Lung (tissue), 12 donors: ENCODE measurements around the gene SNTG2. TPM values are rescaled to one million over a fixed set of nuclear protein-coding genes. Genes with fewer than 3 reads are reported as not detected.

ENCODE experiments used
- ATAC-seq: fragments of 200-7000 bp; cut with Tn5 transposase; one replicate; pipeline ENCODE4 v1.9.1; 2020; ENCODE audit warnings: moderate number of reproducible peaks; ENCODE audit not compliant: insufficient read depth, low FRiP score
- DNase-seq, 3 donors: peaks; one replicate each; pipeline ENCODE4 v3.0.0-alpha.2; 2013 to 2017
- H3K27ac ChIP-seq, 2 donors: one replicate each; pipeline ENCODE4 v1.5.1; 2013; ENCODE audit warnings: mild to moderate bottlenecking in 2 of 2, moderate library complexity in 2 of 2, control low read depth in 1 of 2, inconsistent platforms in 1 of 2, low read depth in 1 of 2, low read length in 1 of 2
- H3K27me3 ChIP-seq, 3 donors: one replicate each; pipeline ENCODE4 v1.5.1; 2013; ENCODE audit warnings: low read length in 2 of 3; ENCODE audit not compliant: control insufficient read depth in 3 of 3, insufficient read depth in 3 of 3
- H3K36me3 ChIP-seq, 4 donors: one replicate each; pipeline ENCODE4 v1.5.1; 2013; ENCODE audit warnings: low read length in 4 of 4, mild to moderate bottlenecking in 1 of 4, moderate library complexity in 1 of 4; ENCODE audit not compliant: control insufficient read depth in 4 of 4, insufficient read depth in 4 of 4
- H3K4me1 ChIP-seq, 5 donors: one replicate each; pipeline ENCODE4 v1.5.1; 2013; ENCODE audit warnings: low read length in 5 of 5, mild to moderate bottlenecking in 2 of 5, moderate library complexity in 1 of 5; ENCODE audit not compliant: control insufficient read depth in 5 of 5, insufficient read depth in 5 of 5
- H3K4me3 ChIP-seq: one replicate; pipeline ENCODE4 v1.5.1; 2013; ENCODE audit warnings: mild to moderate bottlenecking, control low read depth, moderate library complexity
- H3K9ac ChIP-seq, 2 donors: one replicate each; pipeline ENCODE4 v1.5.1; 2013; ENCODE audit warnings: low read length in 2 of 2, control low read depth in 1 of 2; ENCODE audit not compliant: insufficient read depth in 1 of 2
- H3K9me3 ChIP-seq, 4 donors: one replicate each; pipeline ENCODE4 v1.5.1; 2013; ENCODE audit warnings: low read length in 3 of 4, mild to moderate bottlenecking in 1 of 4, moderate library complexity in 1 of 4; ENCODE audit not compliant: control insufficient read depth in 4 of 4, insufficient read depth in 3 of 4
- CTCF ChIP-seq: IDR thresholded peaks from 2 replicates; pipeline ENCODE4 v1.5.1; 2012; ENCODE audit warnings: mild to moderate bottlenecking; ENCODE audit errors: control extremely low read depth, extremely low read depth
- WGBS, 2 donors: extraction: QIAGEN DNeasy Blood & Tissue Kit; methylation state at CpG; one replicate each; pipeline ENCODE4 v1.1.7; 2013; 5-methylcytosine and 5-hydroxymethylcytosine counted together
- polyA plus RNA-seq, 2 donors: library from polyadenylated mRNA; stranded (reverse); fragments of 200-250 nt; gene quantifications; one replicate each; pipeline ENCODE4 v1.2.1, GENCODE V29; 2013
- total RNA-seq, 2 donors: library from RNA; depleted of rRNA in 1 of 2; stranded (reverse); fragments of >200 nt in 1 of 2; gene quantifications; one replicate each; pipeline ENCODE4 v1.2.1, GENCODE V29; 2014 to 2021
- donor health status: control.
- donor health status: control.
- donor health status: Bipolar disorder and iron deficiency.
- donor health status: healthy.
- donor health status: DM: yes; HTN: yes; CAD: no.

SNTG2 gene
- total and polyA plus RNA-seq, 4 donors: 0.31 to 1.8 (median 1.2) TPM

- no peak for ATAC-seq
- H3K9ac ChIP-seq: no peak overlapping the region
- peak overlapping the region; percentile 22 to 27 for H3K27ac ChIP-seq
- H3K36me3 ChIP-seq: no peaks in the 10 kb centered on the region
- TF ChIP-seq CTCF: no peak
- peaks cover 0 to 7% (median 0%) of the 10 kb centered on the region in 4 donors for H3K9me3 ChIP-seq
- WGBS, 2 donors: 34 to 48% methylated on average over 12 of the region's 12 CpGs
- no peaks in the 10 kb centered on the region for H3K27me3 ChIP-seq
- DNase-seq: peak; percentile 12 to 56 (median 26)
- no peak overlapping the region for H3K4me3 ChIP-seq
- peaks cover 0 to 6% (median 0%) of the 10 kb centered on the region in 5 donors for H3K4me1 ChIP-seq
Measured at GRCh38 chr2:1162768-1163584, 212.3 kb downstream of the SNTG2 start.

GRCh38 chr2:1166976-1167375 is 216.3 kb downstream of the SNTG2 start:
- no peak for TF ChIP-seq CTCF
- no peak for ATAC-seq
- Histone ChIP-seq H3K36me3 (no peaks in the 10 kb centered on the region), H3K27me3 (no peaks in the 10 kb centered on the region), H3K9ac (no peak overlapping the region), H3K4me3 (no peak overlapping the region), H3K4me1 (peaks cover 0 to 14% (median 0%) of the 10 kb centered on the region in 5 donors), H3K27ac (no peak overlapping the region), H3K9me3 (peaks cover 0 to 7% (median 0%) of the 10 kb centered on the region in 4 donors)
- 91 to 92% methylated on average over 14 of the region's 14 CpGs for WGBS, 2 donors
- DNase-seq: no peak

- Histone ChIP-seq H3K27ac (no peak overlapping the region), H3K9me3 (no peaks in the 10 kb centered on the region), H3K27me3 (no peaks in the 10 kb centered on the region), H3K36me3 (no peaks in the 10 kb centered on the region), H3K9ac (no peak overlapping the region), H3K4me3 (no peak overlapping the region), H3K4me1 (peaks cover 0 to 14% (median 0%) of the 10 kb centered on the region in 5 donors)
- 84 to 85% methylated on average over 10 of the region's 10 CpGs for WGBS, 2 donors
- TF ChIP-seq CTCF: no peak
- DNase-seq (peak in 1 of 3 donors; percentile 6), ATAC-seq (no peak)
Measured at GRCh38 chr2:1168846-1169245, 218.2 kb downstream of the SNTG2 start.
